ENCODE measurements around the gene DOCK4. TPM values are rescaled to one million over a fixed set of nuclear protein-coding genes. Genes with fewer than 3 reads are reported as not detected.

DOCK4 gene
- polyA plus RNA-seq, 2 of the 4 experiments (the other 2 are of a cell fraction): 13.7 to 15.7 TPM

DNA sequence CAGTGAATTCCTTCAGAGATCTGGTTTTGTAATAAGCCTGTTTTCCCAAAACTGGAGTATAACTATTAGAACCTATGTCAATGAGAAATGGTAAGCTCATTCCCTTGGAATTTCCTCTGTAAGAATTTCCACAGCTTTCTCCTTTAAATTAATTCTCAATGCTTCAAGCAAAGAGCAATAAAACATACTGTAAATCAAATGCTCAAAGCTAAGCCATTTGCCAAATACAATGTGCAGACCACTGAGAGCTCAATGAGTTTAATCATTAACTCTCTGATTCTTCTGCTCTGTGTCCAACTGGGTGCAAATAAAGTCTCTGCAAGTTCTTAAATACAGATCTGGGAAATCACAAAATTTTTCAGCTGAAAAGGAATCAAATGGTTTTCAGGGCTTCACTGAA, 416.3 kb downstream of the DOCK4 start:
- CTCF ChIA-PET: interaction anchor here (1.8 kb wide), 1 partner anchor 9 kb away, joined by 5 read pairs; no protein-coding TSS in a partner anchor
- FAIRE-seq: no peak
- POLR2A ChIA-PET: no interaction called here

GRCh38 chr7:111789048-111789320, 417.2 kb downstream of the DOCK4 start:
- no peak for ATAC-seq
- Histone ChIP-seq H3K4me2 (no peak overlapping the region), H3K4me3 (no peak overlapping the region), H3K4me1 (no peaks in the 10 kb centered on the region), H3K9me3 (no peaks in the 10 kb centered on the region), H3K27ac (no peak overlapping the region)
- no peak for FAIRE-seq
- CTCF ChIA-PET: interaction anchor here (0.8 kb wide), 1 partner anchor 26 kb away, joined by 4 read pairs; no protein-coding TSS in a partner anchor
- TF ChIP-seq ZFP36 (IDR thresholded peaks at IDR 0.05; ENCODE audit: borderline replicate concordance, partially characterized antibody): no peak
- no peak for TF ChIP-seq RNF2 (IDR thresholded peaks at IDR 0.05; ENCODE audit: borderline replicate concordance, low read depth)
- TF ChIP-seq FOSL2 (IDR thresholded peaks at IDR 0.05): no peak
- TF ChIP-seq FOSL2 (CRISPR knock-in tag; IDR thresholded peaks at IDR 0.05): no peak
- TF ChIP-seq POLR2A (IDR thresholded peaks at IDR 0.05; ENCODE audit: low read length): no peak
- no peak for TF ChIP-seq ZNF302 (CRISPR knock-in tag; IDR thresholded peaks at IDR 0.05)
- TF ChIP-seq SREBF2 (IDR thresholded peaks at IDR 0.05): no peak
- WGBS (ENCODE audit: missing lambda C conversion rate): 59% methylated on average over 1 of the region's 1 CpG
- DNase-seq (ENCODE audit: low read depth in 1 of 2, low spot score in 1 of 2): no peak
- POLR2A ChIA-PET: no interaction called here

More for the DNA sequence above, 416.3 kb downstream of the DOCK4 start:
- Histone ChIP-seq H3K27ac (no peak overlapping the region), H3K4me1 (no peaks in the 10 kb centered on the region), H3K4me3 (no peak overlapping the region), H3K9me3 (no peaks in the 10 kb centered on the region), H3K4me2 (no peak overlapping the region)
- DNase-seq (ENCODE audit: low read depth in 1 of 2, low spot score in 1 of 2): no peak
- no peak for TF ChIP-seq ZFP36 (IDR thresholded peaks at IDR 0.05; ENCODE audit: borderline replicate concordance, partially characterized antibody)
- no peak for TF ChIP-seq NPAS2 (CRISPR knock-in tag; IDR thresholded peaks at IDR 0.05; ENCODE audit: borderline replicate concordance)
- TF ChIP-seq EP300 (IDR thresholded peaks at IDR 0.05): no peak
- TF ChIP-seq HES2 (IDR thresholded peaks at IDR 0.05): no peak
- no peak for TF ChIP-seq CTCF (IDR thresholded peaks at IDR 0.05)
- no peak for TF ChIP-seq JUN (IDR thresholded peaks at IDR 0.05)
- no peak for TF ChIP-seq GATA3 (IDR thresholded peaks at IDR 0.05; ENCODE audit: borderline replicate concordance)
- no peak for TF ChIP-seq ZSCAN20 (CRISPR knock-in tag; IDR thresholded peaks at IDR 0.05)
- TF ChIP-seq KDM5A (IDR thresholded peaks at IDR 0.05): no peak
- TF ChIP-seq HOXB13 (CRISPR knock-in tag; IDR thresholded peaks at IDR 0.05; ENCODE audit: low read depth): no peak
- TF ChIP-seq MAX (IDR thresholded peaks at IDR 0.05): no peak
- no peak for TF ChIP-seq CEBPB (IDR thresholded peaks at IDR 0.05)
- ATAC-seq: no peak

DNA sequence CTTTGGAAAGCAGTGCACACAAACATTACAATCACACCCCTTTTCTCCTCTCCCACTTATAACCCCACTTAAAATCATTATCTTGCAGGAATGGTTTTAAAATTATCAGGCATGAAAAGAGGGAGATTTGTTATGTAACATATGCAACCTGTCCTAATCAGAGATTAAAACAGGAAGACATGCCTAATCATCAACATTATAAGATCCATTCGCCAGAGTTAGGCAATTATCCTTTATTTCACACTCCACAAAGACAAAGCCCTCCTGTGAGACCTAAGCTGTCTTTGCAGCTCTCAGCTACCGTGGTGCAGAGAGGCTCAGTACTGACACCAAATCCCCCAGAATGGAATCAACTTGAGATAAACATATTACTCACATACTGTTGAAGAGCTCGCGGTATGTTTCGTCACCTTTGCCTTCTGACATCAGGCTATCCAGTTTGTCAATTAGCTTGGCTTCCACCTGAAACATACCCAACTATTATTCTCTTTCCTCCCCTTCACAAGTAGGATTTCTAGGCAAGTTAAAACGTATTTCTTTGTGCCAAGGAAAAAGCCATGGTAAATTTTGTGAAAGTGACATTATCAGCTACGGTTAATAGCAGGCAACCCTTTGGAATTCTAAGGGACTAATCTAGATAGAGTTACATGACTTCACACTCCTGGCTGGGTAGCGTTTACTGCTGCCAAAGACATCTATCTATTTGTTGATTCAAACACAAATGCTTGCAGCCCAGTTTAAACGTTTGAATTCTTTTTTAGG, 417.7 kb downstream of the DOCK4 start:
- Histone ChIP-seq H3K27ac (no peak overlapping the region), H3K4me3 (no peak overlapping the region), H3K4me1 (no peaks in the 10 kb centered on the region), H3K4me2 (no peak overlapping the region), H3K9me3 (no peaks in the 10 kb centered on the region)
- FAIRE-seq: no peak
- POLR2A ChIA-PET: no interaction called here
- 67% methylated on average over 9 of the region's 9 CpGs for WGBS (ENCODE audit: missing lambda C conversion rate)
- CTCF ChIA-PET: interaction anchor here (0.8 kb wide), 1 partner anchor 25 kb away, joined by 4 read pairs; no protein-coding TSS in a partner anchor
- no peak for TF ChIP-seq ELK1 (IDR thresholded peaks at IDR 0.05; ENCODE audit: low read depth, low read length)
- TF ChIP-seq NFE2L2 (conservative IDR thresholded peaks at IDR 0.05; ENCODE audit: low read length): no peak
- no peak for TF ChIP-seq SMC3 (IDR thresholded peaks at IDR 0.05)
- TF ChIP-seq CHD2 (IDR thresholded peaks at IDR 0.05; ENCODE audit: low read length, partially characterized antibody): no peak
- TF ChIP-seq ESRRA (IDR thresholded peaks at IDR 0.05; ENCODE audit: borderline replicate concordance, low read length): no peak
- TF ChIP-seq HOXB13 (CRISPR knock-in tag; IDR thresholded peaks at IDR 0.05; ENCODE audit: low read depth): no peak
- TF ChIP-seq JUNB (IDR thresholded peaks at IDR 0.05): no peak
- TF ChIP-seq CHD4 (IDR thresholded peaks at IDR 0.05; ENCODE audit: borderline replicate concordance): no peak
- no peak for TF ChIP-seq EHF (CRISPR knock-in tag; IDR thresholded peaks at IDR 0.05)
- TF ChIP-seq HMGXB4 (CRISPR knock-in tag; IDR thresholded peaks at IDR 0.05; ENCODE audit: borderline replicate concordance): no peak
- no peak for TF ChIP-seq MAX (IDR thresholded peaks at IDR 0.05)
- no peak for TF ChIP-seq RAD21 (conservative IDR thresholded peaks at IDR 0.05 in 1 of 2, IDR thresholded peaks at IDR 0.05 in 1 of 2)
- ATAC-seq: no peak
- no peak for DNase-seq (ENCODE audit: low read depth in 1 of 2, low spot score in 1 of 2)
